Endothelial cell of umbilical vein (primary cell): ENCODE results near the gene SEMA5A. TPM values are rescaled to one million over a fixed set of nuclear protein-coding genes. Genes with fewer than 3 reads are reported as not detected.

Experiments
- BruUV-seq: library from RNA; stranded (reverse); fragments of 400-500 nt; replicated peaks from 2 replicates; lab custom pipeline; 2021; lab: Mats Ljungman, UMichigan
- CTCF ChIA-PET: fragments of 300-600, 350-600 bp; sonication (Branson Sonifier 250); formaldehyde crosslinking; loops from one replicate; lab custom pipeline; 2021; ENCODE audit warnings: antibody characterized with exemption, inconsistent platforms; lab: Charles Lee
- POLR2A ChIA-PET: fragments of 300-600, 350-600 bp; sonication (Branson Sonifier 250); formaldehyde crosslinking; loops from one replicate; lab custom pipeline; 2021; ENCODE audit warnings: antibody characterized with exemption, inconsistent platforms; lab: Charles Lee
- DNase-seq: peaks from one replicate; pipeline ENCODE4 v3.0.0-alpha.2; 2011; ENCODE audit warnings: low read depth, low spot score
- FAIRE-seq: peaks from 2 replicates; lab custom pipeline; 2011; peaks lifted over from hg19 to GRCh38; lab: Jason Lieb, UNC
- H2AFZ ChIP-seq: 2 replicates; pipeline ENCODE4 v1.6.0; 2012; ENCODE audit warnings: low read depth, low read length, control low read depth, inconsistent platforms
- H3K27ac ChIP-seq: 2 replicates; pipeline ENCODE4 v1.5.1; 2011; ENCODE audit warnings: low read depth, mild to moderate bottlenecking, control low read depth, low read length, moderate library complexity; ENCODE audit not compliant: insufficient read depth
- H3K27me3 ChIP-seq, 2 experiments: 2 replicates each; pipeline versions ENCODE4 v1.6.0 to v1.6.1; 2011; ENCODE audit warnings: low read length in 2 of 2, mixed read lengths in 1 of 2; ENCODE audit not compliant: control insufficient read depth in 2 of 2, insufficient read depth in 2 of 2
- H3K36me3 ChIP-seq, 2 experiments: 2 replicates in 1 of 2; 3 replicates in 1 of 2; pipeline ENCODE4 v1.5.1; 2011; ENCODE audit warnings: low read length in 2 of 2, mild to moderate bottlenecking in 1 of 2, moderate library complexity in 1 of 2; ENCODE audit not compliant: control insufficient read depth in 2 of 2, insufficient read depth in 2 of 2; ENCODE audit errors: extremely low read depth in 1 of 2
- H3K4me1 ChIP-seq: 3 replicates; pipeline ENCODE4 v1.5.1; 2011; ENCODE audit warnings: mild to moderate bottlenecking, low read length; ENCODE audit not compliant: control insufficient read depth, insufficient read depth; ENCODE audit errors: extremely low read depth
- H3K4me2 ChIP-seq: 2 replicates; pipeline ENCODE4 v1.6.1; 2011; ENCODE audit warnings: low read length, control low read depth, mixed read lengths; ENCODE audit not compliant: insufficient read depth
- H3K4me3 ChIP-seq, 3 experiments: fragments of 200-600 bp in 1 of 3; sonication (generic), shearing (Covaris generic) in 1 of 3; replicated peaks in 1 of 3; 2 replicates each; pipeline ENCODE4 v1.5.1; 2011 to 2016; ENCODE audit warnings: control low read depth in 3 of 3, low read length in 3 of 3, mild to moderate bottlenecking in 2 of 3, inconsistent platforms in 1 of 3, low read depth in 1 of 3, moderate library complexity in 1 of 3; ENCODE audit not compliant: insufficient read depth in 1 of 3
- H3K79me2 ChIP-seq: 2 replicates; pipeline ENCODE4 v1.6.0; 2012; ENCODE audit warnings: low read length, inconsistent platforms; ENCODE audit not compliant: control insufficient read depth, insufficient read depth
- H3K9ac ChIP-seq: replicated peaks from 2 replicates; pipeline ENCODE3; 2011; ENCODE audit warnings: low read length, control low read depth; ENCODE audit not compliant: insufficient read depth; ENCODE audit errors: extremely low read depth
- H3K9me1 ChIP-seq: replicated peaks from 3 replicates; pipeline ENCODE4 v1.6.0; 2011; ENCODE audit warnings: mild to moderate bottlenecking, low read length; ENCODE audit not compliant: control insufficient read depth, insufficient read depth; ENCODE audit errors: extremely low read depth
- H3K9me3 ChIP-seq: replicated peaks from 2 replicates; pipeline ENCODE4 v1.5.1; 2012; ENCODE audit warnings: low read length, inconsistent platforms; ENCODE audit not compliant: control insufficient read depth, insufficient read depth
- H4K20me1 ChIP-seq: replicated peaks from 2 replicates; pipeline ENCODE3; 2011; ENCODE audit warnings: mild to moderate bottlenecking, low read length; ENCODE audit not compliant: control insufficient read depth, insufficient read depth; ENCODE audit errors: extremely low read depth
- EZH2 ChIP-seq: IDR thresholded peaks from 2 replicates; pipeline ENCODE4 v1.6.1; 2012; ENCODE audit warnings: borderline replicate concordance, low read depth, mild to moderate bottlenecking, moderate library complexity, low read length, inconsistent platforms; ENCODE audit not compliant: severe bottlenecking
- FOS ChIP-seq: IDR thresholded peaks from 2 replicates; pipeline ENCODE4 v1.6.1; 2011; ENCODE audit warnings: mild to moderate bottlenecking, low read length, moderate library complexity, borderline replicate concordance; ENCODE audit not compliant: insufficient read depth
- GATA2 ChIP-seq: IDR thresholded peaks from 2 replicates; pipeline ENCODE4 v1.7.0; 2011; ENCODE audit warnings: low read depth, mild to moderate bottlenecking, moderate library complexity, mixed read lengths, low read length; ENCODE audit not compliant: insufficient read length, insufficient read depth
- JUN ChIP-seq: IDR thresholded peaks from 2 replicates; pipeline ENCODE4 v1.6.1; 2011; ENCODE audit warnings: borderline replicate concordance, low read depth; ENCODE audit not compliant: insufficient read length, insufficient read depth
- MYC ChIP-seq: IDR thresholded peaks from one replicate; pipeline ENCODE4 v1.6.1; 2011; ENCODE audit warnings: mild to moderate bottlenecking, low read depth, low read length
- POLR2A ChIP-seq: IDR thresholded peaks from 2 replicates; pipeline ENCODE4 v1.6.1; 2012; ENCODE audit warnings: low read depth, mild to moderate bottlenecking, control low read depth, low read length
- POLR2AphosphoS5 ChIP-seq: IDR thresholded peaks from 2 replicates; pipeline ENCODE4 v1.6.1; 2012; ENCODE audit warnings: low read depth, mild to moderate bottlenecking, control low read depth, low read length, moderate library complexity; ENCODE audit not compliant: insufficient read depth
- dilution Hi-C: fragments of 300-500 bp; cut with MboI; formaldehyde crosslinking; loops from one replicate; pipeline ENCODE4 v1.15.0; 2019; ENCODE audit warnings: low sequenced_read_pairs; ENCODE audit not compliant: extremely low pct_ligation_motif_present
- intact Hi-C: fragments of 100-400 bp; cut with micrococcal nuclease; formaldehyde crosslinking; loops from one replicate; pipeline ENCODE4 v1.10.0; 2022
- polyA plus RNA-seq, 4 experiments: library from polyadenylated mRNA; depleted of rRNA in 3 of 4; stranded (reverse) in 3 of 4; unstranded in 1 of 4; fragments of >200 nt; gene quantifications; 2 replicates each; pipeline versions ENCODE4 v1.2.1 to v1.2.3, GENCODE V29; 2011 to 2012; ENCODE audit warnings: missing spikeins in 1 of 4
- total RNA-seq: library from RNA; stranded (reverse); gene quantifications from 2 replicates; pipeline ENCODE4 v1.2.3, GENCODE V29; 2021
- TF ChIP-seq, protein P1 (sequence below): IDR thresholded peaks from 2 replicates; pipeline ENCODE4 v1.6.1; 2011; ENCODE audit not compliant: insufficient read depth, insufficient read length
- TF ChIP-seq, protein P2 (sequence below), 2 donors: IDR thresholded peaks; 1 replicate in 1 of 2; 2 replicates in 1 of 2; pipeline ENCODE4 v1.5.1; 2011; ENCODE audit warnings: low read length in 2 of 2, mild to moderate bottlenecking in 2 of 2, moderate library complexity in 2 of 2, control low read depth in 1 of 2, inconsistent platforms in 1 of 2, low read depth in 1 of 2; ENCODE audit not compliant: insufficient read depth in 1 of 2; ENCODE audit errors: extremely low read depth in 1 of 2

The SEMA5A gene
- total and polyA plus RNA-seq, 2 donors (not counting 3 experiments of a cell fraction or from before 2014, with no cell fraction given): 0.04 to 0.06 TPM

DNA sequence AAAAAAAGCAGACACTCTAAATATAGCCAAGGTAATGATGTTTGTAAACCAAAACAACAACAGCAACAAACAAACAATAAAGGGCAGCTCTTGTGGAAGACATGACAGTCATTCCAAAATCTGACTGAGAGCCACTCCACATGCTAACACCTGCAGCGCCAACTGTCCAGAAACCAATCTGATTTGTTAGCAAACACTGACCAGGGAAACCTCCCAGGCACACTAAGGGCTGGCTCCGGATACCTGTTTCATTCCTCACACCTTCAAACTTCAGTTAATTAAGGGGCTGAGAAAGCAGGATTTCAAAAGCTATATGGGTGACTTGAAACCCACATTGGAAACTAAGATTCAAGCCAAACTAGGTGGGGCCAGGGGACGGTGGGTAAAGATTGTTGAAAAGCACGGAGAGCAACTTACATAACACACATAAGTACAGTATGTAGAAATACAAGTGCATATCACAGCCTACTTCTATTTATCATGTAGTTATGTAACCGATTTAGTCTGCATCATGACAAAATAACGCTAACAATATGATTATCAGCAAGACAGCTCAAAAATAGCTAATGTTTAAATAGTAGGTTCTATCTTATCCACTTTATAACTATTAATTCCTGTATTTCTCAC lies 203.6 kb downstream of the SEMA5A start:
- no peak overlapping the region for H3K9ac ChIP-seq
- no peaks in the 10 kb centered on the region for H3K27me3 ChIP-seq
- H3K27ac ChIP-seq: no peak overlapping the region
- no peak for DNase-seq
- peaks cover 5% of the 10 kb centered on the region for H3K4me1 ChIP-seq
- dilution Hi-C loops (no loop called here), intact Hi-C loops (no loop called here)
- no TSS peak for BruUV-seq
- H3K4me3 ChIP-seq: no peak overlapping the region
- no peak overlapping the region for H3K4me2 ChIP-seq
- POLR2A ChIA-PET: no interaction called here
- H3K79me2 ChIP-seq: no peaks in the 10 kb centered on the region
- TF ChIP-seq POLR2AphosphoS5 (no peak), EZH2 (no peak), JUN (no peak), FOS (no peak), MYC (no peak), GATA2 (no peak), POLR2A (no peak)
- TF ChIP-seq, protein P1, sequence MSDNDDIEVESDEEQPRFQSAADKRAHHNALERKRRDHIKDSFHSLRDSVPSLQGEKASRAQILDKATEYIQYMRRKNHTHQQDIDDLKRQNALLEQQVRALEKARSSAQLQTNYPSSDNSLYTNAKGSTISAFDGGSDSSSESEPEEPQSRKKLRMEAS: no peak
- TF ChIP-seq, protein P2, sequence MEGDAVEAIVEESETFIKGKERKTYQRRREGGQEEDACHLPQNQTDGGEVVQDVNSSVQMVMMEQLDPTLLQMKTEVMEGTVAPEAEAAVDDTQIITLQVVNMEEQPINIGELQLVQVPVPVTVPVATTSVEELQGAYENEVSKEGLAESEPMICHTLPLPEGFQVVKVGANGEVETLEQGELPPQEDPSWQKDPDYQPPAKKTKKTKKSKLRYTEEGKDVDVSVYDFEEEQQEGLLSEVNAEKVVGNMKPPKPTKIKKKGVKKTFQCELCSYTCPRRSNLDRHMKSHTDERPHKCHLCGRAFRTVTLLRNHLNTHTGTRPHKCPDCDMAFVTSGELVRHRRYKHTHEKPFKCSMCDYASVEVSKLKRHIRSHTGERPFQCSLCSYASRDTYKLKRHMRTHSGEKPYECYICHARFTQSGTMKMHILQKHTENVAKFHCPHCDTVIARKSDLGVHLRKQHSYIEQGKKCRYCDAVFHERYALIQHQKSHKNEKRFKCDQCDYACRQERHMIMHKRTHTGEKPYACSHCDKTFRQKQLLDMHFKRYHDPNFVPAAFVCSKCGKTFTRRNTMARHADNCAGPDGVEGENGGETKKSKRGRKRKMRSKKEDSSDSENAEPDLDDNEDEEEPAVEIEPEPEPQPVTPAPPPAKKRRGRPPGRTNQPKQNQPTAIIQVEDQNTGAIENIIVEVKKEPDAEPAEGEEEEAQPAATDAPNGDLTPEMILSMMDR (IDR thresholded peaks at IDR 0.05; ENCODE audit: extremely low read depth in 1 of 2, insufficient read depth in 1 of 2, low read depth in 1 of 2, low read length in 2 of 2): no peak
- H3K9me1 ChIP-seq: no peaks in the 10 kb centered on the region
- CTCF ChIA-PET: no interaction called here
- H3K9me3 ChIP-seq: no peaks in the 10 kb centered on the region
- FAIRE-seq: no peak
- no peak overlapping the region for H2AFZ ChIP-seq
- no peaks in the 10 kb centered on the region for H3K36me3 ChIP-seq
- no peaks in the 10 kb centered on the region for H4K20me1 ChIP-seq
